ENCODE results near the gene GAS2L3. TPM values are rescaled to one million over a fixed set of nuclear protein-coding genes. Genes with fewer than 3 reads are reported as not detected.

GAS2L3 gene
- total RNA-seq, 1 donor from 2014 or later = 2.5 TPM

DNA sequence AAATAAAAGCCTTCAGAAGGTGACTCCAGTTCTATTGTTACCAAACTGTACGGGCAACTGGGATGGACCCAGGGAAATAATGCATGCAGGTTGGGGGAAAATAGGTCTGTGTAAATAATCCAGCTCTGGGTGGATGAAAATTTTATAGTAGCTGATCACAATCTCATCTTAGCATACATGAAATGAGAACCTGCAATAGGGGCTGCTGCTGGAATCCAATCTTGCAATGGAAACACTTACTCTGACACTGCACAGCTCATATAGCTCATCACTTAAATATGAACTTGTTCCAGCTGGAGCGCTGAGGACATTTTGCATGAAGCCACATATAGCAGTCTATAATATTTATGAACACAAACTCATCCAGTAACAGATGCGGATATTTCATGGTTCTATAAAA lies 40.1 kb upstream of the GAS2L3 start:
- Histone ChIP-seq H3K36me3 (no peaks in the 10 kb centered on the region), H3K27ac (no peak overlapping the region), H3K27me3 (no peaks in the 10 kb centered on the region), H3K9me3 (no peaks in the 10 kb centered on the region), H3K4me3 (no peak overlapping the region), H3K4me1 (no peaks in the 10 kb centered on the region)
- TF ChIP-seq POLR2AphosphoS5 (IDR thresholded peaks at IDR 0.05; ENCODE audit: insufficient read depth in 1 of 2, low read depth in 1 of 2) (no peak), POLR2A (IDR thresholded peaks at IDR 0.05) (no peak)
- TF ChIP-seq, protein P1, sequence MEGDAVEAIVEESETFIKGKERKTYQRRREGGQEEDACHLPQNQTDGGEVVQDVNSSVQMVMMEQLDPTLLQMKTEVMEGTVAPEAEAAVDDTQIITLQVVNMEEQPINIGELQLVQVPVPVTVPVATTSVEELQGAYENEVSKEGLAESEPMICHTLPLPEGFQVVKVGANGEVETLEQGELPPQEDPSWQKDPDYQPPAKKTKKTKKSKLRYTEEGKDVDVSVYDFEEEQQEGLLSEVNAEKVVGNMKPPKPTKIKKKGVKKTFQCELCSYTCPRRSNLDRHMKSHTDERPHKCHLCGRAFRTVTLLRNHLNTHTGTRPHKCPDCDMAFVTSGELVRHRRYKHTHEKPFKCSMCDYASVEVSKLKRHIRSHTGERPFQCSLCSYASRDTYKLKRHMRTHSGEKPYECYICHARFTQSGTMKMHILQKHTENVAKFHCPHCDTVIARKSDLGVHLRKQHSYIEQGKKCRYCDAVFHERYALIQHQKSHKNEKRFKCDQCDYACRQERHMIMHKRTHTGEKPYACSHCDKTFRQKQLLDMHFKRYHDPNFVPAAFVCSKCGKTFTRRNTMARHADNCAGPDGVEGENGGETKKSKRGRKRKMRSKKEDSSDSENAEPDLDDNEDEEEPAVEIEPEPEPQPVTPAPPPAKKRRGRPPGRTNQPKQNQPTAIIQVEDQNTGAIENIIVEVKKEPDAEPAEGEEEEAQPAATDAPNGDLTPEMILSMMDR (IDR thresholded peaks at IDR 0.05) = no peak
- intact Hi-C loops (cut with DNase I) = no loop called here
- DNase-seq (ENCODE audit: extremely low spot score in 2 of 2) = no peak

DNA sequence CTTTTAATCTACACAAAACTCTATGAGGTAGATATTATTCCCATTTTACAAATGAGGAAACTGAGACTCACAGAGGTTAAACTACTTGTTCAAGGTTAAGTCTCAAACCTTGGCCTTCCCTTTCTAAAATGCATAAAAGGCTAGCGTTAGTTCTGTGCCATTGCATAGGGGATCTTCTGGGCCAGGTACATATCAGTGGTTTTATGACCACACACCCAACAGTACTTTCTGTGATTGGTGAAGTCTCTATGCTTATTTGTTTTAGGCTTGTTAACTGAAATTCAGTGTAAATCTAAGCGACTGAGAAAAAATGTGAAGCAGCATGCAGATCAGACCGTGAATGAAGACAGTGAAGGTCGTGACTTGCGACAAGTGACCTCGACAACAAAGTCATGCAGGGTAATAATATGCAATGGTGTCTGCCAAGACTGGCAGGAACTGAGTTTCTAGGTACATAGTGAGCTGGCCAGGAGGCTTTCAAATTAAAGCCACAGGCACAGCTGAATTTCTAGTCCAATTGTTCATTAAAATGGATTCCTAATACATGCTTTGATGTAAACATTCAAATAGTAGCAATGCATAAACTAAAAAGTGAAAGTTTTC lies 38.8 kb upstream of the GAS2L3 start:
- intact Hi-C loops (cut with DNase I) = no loop called here
- H3K27me3 ChIP-seq = no peaks in the 10 kb centered on the region
- H3K27ac ChIP-seq = no peak overlapping the region
- H3K4me1 ChIP-seq = no peaks in the 10 kb centered on the region
- H3K4me3 ChIP-seq = no peak overlapping the region
- no peak for DNase-seq (ENCODE audit: extremely low spot score in 2 of 2)
- H3K9me3 ChIP-seq = no peaks in the 10 kb centered on the region
- no peaks in the 10 kb centered on the region for H3K36me3 ChIP-seq
- no peak for TF ChIP-seq POLR2A (IDR thresholded peaks at IDR 0.05)
- TF ChIP-seq POLR2AphosphoS5 (IDR thresholded peaks at IDR 0.05; ENCODE audit: insufficient read depth in 1 of 2, low read depth in 1 of 2) = no peak
- TF ChIP-seq, protein P1 (IDR thresholded peaks at IDR 0.05) = no peak

DNA sequence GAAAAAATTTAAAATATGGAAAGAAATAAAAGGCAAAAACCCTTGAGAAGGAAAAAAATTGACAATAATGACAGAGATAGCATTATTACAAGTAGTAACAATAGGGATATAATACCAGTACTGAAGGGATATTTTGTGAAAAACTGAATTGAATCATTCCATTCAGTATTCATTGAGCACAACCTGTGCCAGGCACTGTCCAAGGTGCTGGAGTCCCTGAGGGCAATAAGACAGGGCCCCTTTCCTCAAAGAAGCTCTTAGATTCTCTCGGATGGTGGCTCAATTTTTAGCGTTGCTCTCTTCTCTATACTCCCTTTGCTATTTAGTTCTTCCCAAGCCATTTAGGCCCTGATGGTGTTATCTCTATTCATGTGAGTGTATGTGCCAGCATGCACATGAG lies 34.3 kb upstream of the GAS2L3 start:
- no peak for DNase-seq (ENCODE audit: extremely low spot score in 2 of 2)
- TF ChIP-seq POLR2A (IDR thresholded peaks at IDR 0.05) (no peak), POLR2AphosphoS5 (IDR thresholded peaks at IDR 0.05; ENCODE audit: insufficient read depth in 1 of 2, low read depth in 1 of 2) (no peak)
- TF ChIP-seq, protein P1 (IDR thresholded peaks at IDR 0.05) = no peak
- Histone ChIP-seq H3K9me3 (no peaks in the 10 kb centered on the region), H3K4me1 (no peaks in the 10 kb centered on the region), H3K4me3 (no peak overlapping the region), H3K36me3 (no peaks in the 10 kb centered on the region), H3K27ac (no peak overlapping the region), H3K27me3 (no peaks in the 10 kb centered on the region)
- intact Hi-C loops (cut with DNase I) = no loop called here

DNA sequence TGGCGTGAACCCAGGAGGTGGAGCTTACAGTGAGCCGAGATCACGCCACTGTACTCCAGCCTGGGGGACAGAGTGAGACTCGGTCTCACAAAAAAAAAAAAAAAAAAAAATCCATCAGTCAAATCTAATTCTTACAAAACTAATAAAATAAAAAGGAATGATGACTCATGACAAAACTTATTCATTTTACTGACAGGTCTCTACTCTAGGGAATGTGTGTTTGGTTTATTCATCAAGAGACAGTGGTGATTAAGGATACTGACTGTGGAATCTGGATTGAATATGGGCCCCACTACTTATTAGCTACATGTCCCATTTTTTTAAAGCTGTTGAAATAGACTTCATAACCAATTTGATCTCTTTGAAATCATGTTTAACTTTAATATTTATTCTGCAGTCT lies 29.3 kb upstream of the GAS2L3 start:
- no peak for DNase-seq (ENCODE audit: extremely low spot score in 2 of 2)
- Histone ChIP-seq H3K4me3 (no peak overlapping the region), H3K4me1 (no peaks in the 10 kb centered on the region), H3K27ac (no peak overlapping the region), H3K27me3 (no peaks in the 10 kb centered on the region), H3K36me3 (no peaks in the 10 kb centered on the region), H3K9me3 (no peaks in the 10 kb centered on the region)
- TF ChIP-seq, protein P1 (IDR thresholded peaks at IDR 0.05) = no peak
- no peak for TF ChIP-seq POLR2A (IDR thresholded peaks at IDR 0.05)
- TF ChIP-seq POLR2AphosphoS5 (IDR thresholded peaks at IDR 0.05; ENCODE audit: insufficient read depth in 1 of 2, low read depth in 1 of 2) = no peak
- intact Hi-C loops (cut with DNase I) = no loop called here

DNA sequence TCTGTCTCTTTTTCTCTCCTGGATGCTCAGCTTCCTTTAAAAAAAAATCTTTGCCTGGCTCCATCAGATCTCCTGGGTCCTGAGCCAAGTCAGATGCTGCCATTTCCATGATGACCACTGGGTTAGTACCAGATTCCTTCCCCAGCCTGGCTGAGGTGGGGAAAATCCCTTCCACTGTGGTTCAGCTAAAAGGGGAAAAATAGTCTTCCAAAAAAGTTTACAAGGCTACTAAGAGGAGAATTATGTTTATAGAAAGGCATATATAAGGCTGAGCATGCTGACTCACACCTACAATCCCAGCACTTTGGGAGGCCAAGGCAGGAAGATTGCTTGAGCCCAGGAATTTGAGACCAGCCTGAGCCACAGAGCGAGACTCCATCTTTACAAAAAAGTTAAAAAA lies 28.4 kb upstream of the GAS2L3 start:
- intact Hi-C loops (cut with DNase I) = no loop called here
- H3K4me1 ChIP-seq = no peaks in the 10 kb centered on the region
- H3K36me3 ChIP-seq = no peaks in the 10 kb centered on the region
- no peak for DNase-seq (ENCODE audit: extremely low spot score in 2 of 2)
- no peaks in the 10 kb centered on the region for H3K27me3 ChIP-seq
- no peak overlapping the region for H3K4me3 ChIP-seq
- H3K27ac ChIP-seq = no peak overlapping the region
- TF ChIP-seq POLR2AphosphoS5 (IDR thresholded peaks at IDR 0.05; ENCODE audit: insufficient read depth in 1 of 2, low read depth in 1 of 2) = no peak
- no peak for TF ChIP-seq POLR2A (IDR thresholded peaks at IDR 0.05)
- H3K9me3 ChIP-seq = no peaks in the 10 kb centered on the region
